ENCODE measurements around the gene RASSF3.
"Not testable (repeated sequence)": the region's sequence is repeated elsewhere in the genome, so short reads cannot be mapped to it uniquely, and the experiment has no call there.

Gene RASSF3

GRCh38 chr12:64610660-64611340 is 505 bp downstream of the RASSF3 start:
- DNase-seq (ENCODE audit: insufficient read length, low spot score) (peak; percentile 61), FAIRE-seq (no peak)
- TF ChIP-seq POLR2A (IDR thresholded peaks at IDR 0.05; ENCODE audit: low read depth, low read length): peak; percentile 26; the same call in 1 of the 2 replicates

- no peak for DNase-seq (ENCODE audit: insufficient read length, low spot score)
- no peak for FAIRE-seq
- TF ChIP-seq POLR2A (IDR thresholded peaks at IDR 0.05; ENCODE audit: low read depth, low read length): no peak
Observed at GRCh38 chr12:64611341-64612284, 1.3 kb downstream of the RASSF3 start.

- no peak for FAIRE-seq
- no peak for TF ChIP-seq POLR2A (IDR thresholded peaks at IDR 0.05; ENCODE audit: low read depth, low read length)
- no peak for DNase-seq (ENCODE audit: insufficient read length, low spot score)
Observed at GRCh38 chr12:64612843-64613242, 2.5 kb downstream of the RASSF3 start.

- not testable (repeated sequence) for DNase-seq (ENCODE audit: insufficient read length, low spot score); FAIRE-seq
Observed at GRCh38 chr12:64613775-64614398, 3.6 kb downstream of the RASSF3 start.

DNA sequence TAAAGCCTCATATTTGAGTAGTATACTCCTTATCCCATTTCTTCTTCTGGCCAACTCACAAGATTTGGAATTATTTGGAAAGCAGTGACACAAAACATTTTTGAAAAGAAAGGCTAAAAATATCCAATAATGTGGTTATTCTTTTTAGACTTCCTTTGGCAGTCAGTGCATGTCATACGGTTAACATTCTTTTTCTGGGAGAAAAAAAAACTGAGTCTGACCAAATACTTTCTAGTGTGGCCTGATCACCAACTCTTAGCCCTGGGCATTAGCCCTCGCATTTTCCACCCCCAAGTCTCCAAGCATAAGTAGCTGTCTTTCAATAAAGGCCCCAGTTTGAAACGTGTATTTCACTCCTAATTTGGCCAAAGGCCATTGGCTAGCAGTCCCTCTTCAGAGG is 5.9 kb downstream of the RASSF3 start:
- no peak for TF ChIP-seq POLR2A (IDR thresholded peaks at IDR 0.05; ENCODE audit: low read depth, low read length)
- DNase-seq (ENCODE audit: insufficient read length, low spot score): no peak
- FAIRE-seq: no peak

DNA sequence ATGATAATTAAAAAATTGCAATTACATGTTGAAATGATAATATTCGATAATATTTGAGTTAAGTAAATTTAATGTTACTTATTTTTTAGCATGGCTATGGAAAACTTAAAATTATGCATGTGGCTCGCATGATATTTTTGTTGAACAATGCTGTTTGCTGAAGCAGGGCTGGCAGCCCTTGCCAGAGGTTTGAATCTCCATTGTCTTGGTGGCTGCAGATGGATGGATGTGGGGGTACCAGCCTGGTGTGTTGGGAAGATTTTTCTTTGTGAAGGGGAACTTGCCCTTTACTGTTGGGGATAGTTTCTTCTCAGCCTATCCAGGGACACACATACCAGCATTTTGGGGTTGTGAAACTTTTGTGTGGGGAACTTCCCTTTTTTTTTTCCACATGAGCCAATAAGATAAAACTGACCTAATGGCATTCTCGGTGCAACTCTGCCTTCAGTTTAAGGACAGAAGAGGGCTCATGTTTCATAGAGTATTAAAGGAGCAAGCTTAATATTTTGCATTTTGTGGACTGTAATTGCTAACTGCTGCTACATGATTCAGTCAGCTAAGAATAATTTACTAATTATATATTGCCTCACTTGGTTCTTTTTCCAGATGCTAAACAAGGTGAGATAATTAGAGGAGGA is 8.8 kb downstream of the RASSF3 start:
- DNase-seq (ENCODE audit: insufficient read length, low spot score) (no peak), FAIRE-seq (peak; percentile 74)
- no peak for TF ChIP-seq POLR2A (IDR thresholded peaks at IDR 0.05; ENCODE audit: low read depth, low read length)

DNA sequence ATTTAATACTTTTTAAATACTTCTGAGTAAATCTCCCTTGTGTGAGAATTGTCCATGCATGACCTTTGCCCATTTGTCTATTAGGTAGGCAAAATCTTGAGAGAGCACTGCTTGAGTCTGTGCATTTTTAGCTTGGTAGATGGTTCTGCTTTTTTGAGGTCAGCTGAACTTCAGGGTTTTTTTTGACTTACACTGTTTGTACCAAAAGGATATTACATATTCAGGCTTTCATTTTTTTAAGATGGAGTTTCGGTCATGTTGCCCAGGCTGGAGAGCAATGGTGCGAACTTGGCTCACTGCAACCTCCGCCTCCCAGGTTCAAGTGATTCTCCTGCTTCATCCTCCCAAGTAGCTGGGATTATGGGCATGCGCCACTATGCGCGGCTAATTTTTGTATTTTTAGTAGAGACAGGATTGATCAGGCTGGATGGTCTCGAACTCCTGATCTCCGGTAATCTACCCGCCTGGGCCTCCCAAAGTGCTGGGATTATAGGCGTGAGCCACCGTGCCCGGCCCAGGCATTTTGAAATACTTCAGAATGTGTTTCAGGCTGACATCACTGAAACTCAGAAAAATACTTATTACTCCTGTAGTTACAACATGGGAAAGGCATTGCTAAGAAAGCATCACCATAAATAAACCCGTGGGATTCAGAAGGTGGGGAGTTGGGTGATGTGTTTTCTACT is 11.1 kb downstream of the RASSF3 start:
- FAIRE-seq: no peak
- no peak for DNase-seq (ENCODE audit: insufficient read length, low spot score)
- TF ChIP-seq POLR2A (IDR thresholded peaks at IDR 0.05; ENCODE audit: low read depth, low read length): no peak

- DNase-seq (ENCODE audit: insufficient read length, low spot score) (no peak), FAIRE-seq (no peak)
- no peak for TF ChIP-seq POLR2A (IDR thresholded peaks at IDR 0.05; ENCODE audit: low read depth, low read length)
Observed at GRCh38 chr12:64624035-64624434, 13.7 kb downstream of the RASSF3 start.

DNA sequence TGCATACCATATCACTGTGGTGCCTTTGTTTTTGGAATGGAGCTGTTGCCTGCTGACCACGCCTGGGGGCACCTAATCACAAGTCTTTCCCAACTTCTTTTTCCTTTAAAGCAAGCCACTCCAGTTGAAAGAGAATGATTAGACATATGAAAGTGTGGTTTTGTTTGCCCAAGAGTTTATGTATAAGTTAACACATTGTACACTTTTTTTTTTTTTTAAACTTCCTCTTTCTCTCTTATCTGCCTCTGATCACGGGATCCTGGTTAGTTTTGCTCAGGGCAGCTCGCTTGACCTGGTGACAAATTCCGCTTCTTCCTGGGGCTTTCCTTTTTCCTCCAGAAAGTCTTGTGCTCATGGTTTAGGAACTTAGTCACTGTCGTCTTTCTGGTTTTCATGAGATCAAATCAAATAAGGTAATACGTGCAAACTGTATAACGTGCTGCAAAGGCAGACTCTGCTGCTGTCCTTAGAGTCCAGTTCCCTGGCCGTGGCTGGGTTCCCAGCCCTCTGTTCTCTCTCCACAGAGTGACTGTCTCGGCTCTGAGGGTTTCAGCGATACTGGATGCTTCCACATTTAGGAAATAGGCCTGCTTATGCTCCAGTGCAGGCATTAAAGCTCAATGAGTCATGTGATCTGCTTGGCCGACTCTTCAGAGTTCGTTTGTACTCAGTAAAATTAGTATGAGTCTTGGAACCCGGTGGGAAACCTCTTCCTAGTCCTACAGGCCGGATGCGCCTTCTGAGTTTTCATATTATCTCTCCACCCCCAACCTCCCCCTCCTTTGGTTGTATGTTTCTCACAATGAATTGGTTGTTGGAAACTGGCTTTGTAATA is 15.2 kb downstream of the RASSF3 start:
- FAIRE-seq (peak; percentile 81), DNase-seq (ENCODE audit: insufficient read length, low spot score) (no peak)
- TF ChIP-seq POLR2A (IDR thresholded peaks at IDR 0.05; ENCODE audit: low read depth, low read length): no peak

GRCh38 chr12:64626588-64626987 is 16.3 kb downstream of the RASSF3 start:
- not testable (repeated sequence) for DNase-seq (ENCODE audit: insufficient read length, low spot score); FAIRE-seq

- no peak for TF ChIP-seq POLR2A (IDR thresholded peaks at IDR 0.05; ENCODE audit: low read depth, low read length)
- FAIRE-seq: no peak
- no peak for DNase-seq (ENCODE audit: insufficient read length, low spot score)
Observed at GRCh38 chr12:64627771-64628170, 17.5 kb downstream of the RASSF3 start.

GRCh38 chr12:64631197-64631596 is 20.9 kb downstream of the RASSF3 start:
- no peak for TF ChIP-seq POLR2A (IDR thresholded peaks at IDR 0.05; ENCODE audit: low read depth, low read length)
- FAIRE-seq (no peak), DNase-seq (ENCODE audit: insufficient read length, low spot score) (no peak)

Data from H54 (cell line).